SU-DHL-6 (cell line): ENCODE results near the gene PGF.

Source experiments
- H2AFZ ChIP-seq: fragments of 200-600 bp; sonication (generic); 2 replicates; pipeline ENCODE4 v1.6.1; 2014; ENCODE audit warnings: low read depth, mild to moderate bottlenecking, moderate library complexity, mixed read lengths, antibody characterized with exemption, low read length; ENCODE audit not compliant: severe bottlenecking
- H3F3A ChIP-seq: fragments of 200-600 bp; shearing (Covaris generic); 2 replicates; pipeline ENCODE4 v1.6.0; 2016; ENCODE audit warnings: antibody characterized with exemption, mild to moderate bottlenecking; ENCODE audit not compliant: insufficient read depth
- H3K27ac ChIP-seq: fragments of 200-600 bp; sonication (generic); 2 replicates; pipeline ENCODE4 v1.5.1; 2016; ENCODE audit warnings: low read depth, mild to moderate bottlenecking, low read length, moderate library complexity, mixed read lengths
- H3K27me3 ChIP-seq: fragments of 200-600 bp; sonication (generic), shearing (Covaris generic); 2 replicates; pipeline ENCODE4 v1.6.0; 2014; ENCODE audit warnings: mild to moderate bottlenecking, low read length
- H3K36me3 ChIP-seq: fragments of 200-600 bp; sonication (generic); 2 replicates; pipeline ENCODE4 v1.6.1; 2014; ENCODE audit warnings: mild to moderate bottlenecking, low read length, mixed read lengths
- H3K4me2 ChIP-seq: fragments of 300-600, 200-600 bp; shearing (Covaris generic), sonication (generic); 2 replicates; pipeline ENCODE4 v1.6.0; 2014; ENCODE audit warnings: low read length, low read depth, mild to moderate bottlenecking; ENCODE audit not compliant: poor library complexity, severe bottlenecking
- H3K4me3 ChIP-seq: fragments of 200-600 bp; sonication (generic); 2 replicates; pipeline ENCODE4 v1.5.1; 2014; ENCODE audit warnings: antibody characterized with exemption, low read length, mild to moderate bottlenecking, mixed read lengths; ENCODE audit not compliant: insufficient read depth, poor library complexity, severe bottlenecking
- H3K79me2 ChIP-seq: fragments of 200-600 bp; sonication (generic); 2 replicates; pipeline ENCODE4 v1.6.1; 2014; ENCODE audit warnings: mild to moderate bottlenecking, low read length, moderate library complexity; ENCODE audit not compliant: insufficient read depth
- H3K9ac ChIP-seq: fragments of 200-600 bp; sonication (generic); 2 replicates; pipeline ENCODE4 v1.7.0; 2014; ENCODE audit warnings: mild to moderate bottlenecking, low read length
- H3K9me2 ChIP-seq: fragments of 200-600 bp; sonication (generic); replicated peaks from 2 replicates; pipeline ENCODE4 v1.6.1; 2014; ENCODE audit warnings: low read length; ENCODE audit not compliant: insufficient read depth
- H3K9me3 ChIP-seq: fragments of 200-600 bp; sonication (generic); 2 replicates; pipeline ENCODE4 v1.6.1; 2014; ENCODE audit warnings: low read length, mixed read lengths; ENCODE audit not compliant: insufficient read depth
- H4K20me1 ChIP-seq: fragments of 200-600 bp; sonication (generic); 2 replicates; pipeline ENCODE4 v1.6.1; 2014; ENCODE audit warnings: low read depth, mild to moderate bottlenecking, antibody characterized with exemption, low read length, moderate library complexity, mixed read lengths
- CTCF ChIP-seq: fragments of 200-600 bp; sonication (generic); IDR thresholded peaks from one replicate; pipeline ENCODE4 v1.5.1; 2017; ENCODE audit warnings: antibody characterized with exemption, mild to moderate bottlenecking, low read length, moderate library complexity; ENCODE audit not compliant: insufficient read depth, poor library complexity, severe bottlenecking
- EZH2phosphoT487 ChIP-seq: fragments of 200-600 bp; sonication (generic), shearing (Covaris generic); conservative IDR thresholded peaks from 2 replicates; pipeline ENCODE4 v1.6.1; 2018; ENCODE audit warnings: mild to moderate bottlenecking, antibody characterized with exemption, low read length, moderate library complexity, mixed read lengths

PGF gene

GRCh38 chr14:74965486-74966153 lies 10.2 kb upstream of the PGF start:
- Histone ChIP-seq H3K36me3 (no peaks in the 10 kb centered on the region), H3K9ac (no peak overlapping the region), H2AFZ (no peak overlapping the region), H3F3A (no peaks in the 10 kb centered on the region), H3K27ac (no peak overlapping the region), H3K4me2 (no peak overlapping the region), H3K9me3 (no peaks in the 10 kb centered on the region), H3K4me3 (no peak overlapping the region), H4K20me1 (no peaks in the 10 kb centered on the region), H3K27me3 (no peaks in the 10 kb centered on the region), H3K9me2 (no peaks in the 10 kb centered on the region), H3K79me2 (no peaks in the 10 kb centered on the region)
- no peak for TF ChIP-seq CTCF
- no peak for TF ChIP-seq EZH2phosphoT487

- no peak overlapping the region for H2AFZ ChIP-seq
- H3K9me3 ChIP-seq, result no peaks in the 10 kb centered on the region
- no peaks in the 10 kb centered on the region for H3K79me2 ChIP-seq
- no peaks in the 10 kb centered on the region for H4K20me1 ChIP-seq
- no peaks in the 10 kb centered on the region for H3K27me3 ChIP-seq
- no peak overlapping the region for H3K4me2 ChIP-seq
- no peaks in the 10 kb centered on the region for H3K36me3 ChIP-seq
- H3K27ac ChIP-seq, result no peak overlapping the region
- no peak overlapping the region for H3K4me3 ChIP-seq
- H3K9me2 ChIP-seq, result no peaks in the 10 kb centered on the region
- H3K9ac ChIP-seq, result no peak overlapping the region
- TF ChIP-seq EZH2phosphoT487 (no peak), CTCF (no peak)
- H3F3A ChIP-seq, result no peaks in the 10 kb centered on the region
These were observed 9.5 kb upstream of the PGF start for GRCh38 chr14:74964787-74965485.

- H3K4me2 ChIP-seq, result no peak overlapping the region
- no peaks in the 10 kb centered on the region for H3F3A ChIP-seq
- no peaks in the 10 kb centered on the region for H3K27me3 ChIP-seq
- no peaks in the 10 kb centered on the region for H3K36me3 ChIP-seq
- no peaks in the 10 kb centered on the region for H3K9me2 ChIP-seq
- H3K4me3 ChIP-seq, result no peak overlapping the region
- no peak overlapping the region for H2AFZ ChIP-seq
- no peak overlapping the region for H3K27ac ChIP-seq
- TF ChIP-seq EZH2phosphoT487, result no peak
- no peak for TF ChIP-seq CTCF
- H3K9me3 ChIP-seq, result no peaks in the 10 kb centered on the region
- H3K79me2 ChIP-seq, result no peaks in the 10 kb centered on the region
- no peak overlapping the region for H3K9ac ChIP-seq
- no peaks in the 10 kb centered on the region for H4K20me1 ChIP-seq
These were observed 8.4 kb upstream of the PGF start for GRCh38 chr14:74963705-74964271.
